Activated CD8-positive, alpha-beta memory T cell treated with anti-CD3 and anti-CD28 coated beads, Interleukin-2, amount 50 U/mL, for 4 hours (primary cell): ENCODE results near the gene PEA15.

Source experiments
- DNase-seq: peaks from one replicate; pipeline ENCODE4 v3.0.0-alpha.2; 2020

Gene PEA15

DNA sequence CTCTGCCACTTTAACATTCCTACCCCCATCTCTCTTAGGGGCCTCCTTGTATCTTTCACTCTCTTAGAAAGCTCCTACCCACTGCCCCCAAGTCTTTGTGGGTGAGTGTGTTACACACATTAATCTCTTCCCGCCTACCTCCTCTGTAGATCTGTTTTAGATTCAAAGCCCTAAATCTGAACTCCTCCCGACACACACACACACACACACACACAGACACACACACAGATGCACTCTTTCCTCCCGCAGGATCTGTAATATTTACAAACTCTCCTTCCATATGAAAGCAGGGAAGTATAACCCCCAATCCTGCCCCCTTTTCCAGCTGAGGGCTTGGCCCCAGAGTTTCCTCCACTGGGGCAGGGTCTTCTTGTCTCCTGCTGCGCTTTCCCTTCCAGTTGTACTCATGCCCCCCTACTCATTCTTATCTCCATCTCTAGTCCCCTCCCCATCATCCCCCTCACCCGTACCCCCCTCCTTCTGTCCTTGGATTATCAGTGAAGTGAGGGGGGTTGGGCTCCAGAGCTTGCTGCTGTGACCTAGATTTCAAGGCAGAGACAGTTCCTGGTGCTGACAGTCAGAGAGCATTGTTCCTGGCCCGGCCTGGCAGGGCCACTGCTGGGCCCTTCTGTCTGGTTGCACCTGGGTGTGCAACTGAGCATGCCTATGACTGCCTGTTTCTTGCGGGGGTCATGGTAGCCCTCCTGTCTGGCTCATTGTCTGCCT lies 4.3 kb downstream of the PEA15 start:
- no peak for DNase-seq

DNA sequence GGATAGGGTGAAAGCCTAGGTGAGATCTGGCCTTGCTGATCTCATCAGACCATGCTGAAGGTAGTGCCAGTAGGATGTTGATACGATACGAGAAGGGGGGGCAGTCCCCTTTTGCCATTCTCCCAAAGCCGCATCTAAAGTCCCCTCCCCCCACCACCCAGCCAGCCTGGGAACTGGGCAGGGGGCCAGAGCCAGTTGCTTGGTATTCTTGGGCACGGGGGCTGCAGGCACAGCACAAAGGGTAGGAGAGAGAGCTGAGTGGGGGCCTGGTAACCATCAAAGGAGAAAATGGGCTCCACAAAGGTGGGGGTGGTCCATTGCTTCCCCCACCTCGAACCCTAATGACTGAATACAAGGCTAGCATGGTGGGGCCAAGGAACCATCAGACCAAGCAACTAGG lies 5.4 kb downstream of the PEA15 start:
- DNase-seq, result no peak

DNA sequence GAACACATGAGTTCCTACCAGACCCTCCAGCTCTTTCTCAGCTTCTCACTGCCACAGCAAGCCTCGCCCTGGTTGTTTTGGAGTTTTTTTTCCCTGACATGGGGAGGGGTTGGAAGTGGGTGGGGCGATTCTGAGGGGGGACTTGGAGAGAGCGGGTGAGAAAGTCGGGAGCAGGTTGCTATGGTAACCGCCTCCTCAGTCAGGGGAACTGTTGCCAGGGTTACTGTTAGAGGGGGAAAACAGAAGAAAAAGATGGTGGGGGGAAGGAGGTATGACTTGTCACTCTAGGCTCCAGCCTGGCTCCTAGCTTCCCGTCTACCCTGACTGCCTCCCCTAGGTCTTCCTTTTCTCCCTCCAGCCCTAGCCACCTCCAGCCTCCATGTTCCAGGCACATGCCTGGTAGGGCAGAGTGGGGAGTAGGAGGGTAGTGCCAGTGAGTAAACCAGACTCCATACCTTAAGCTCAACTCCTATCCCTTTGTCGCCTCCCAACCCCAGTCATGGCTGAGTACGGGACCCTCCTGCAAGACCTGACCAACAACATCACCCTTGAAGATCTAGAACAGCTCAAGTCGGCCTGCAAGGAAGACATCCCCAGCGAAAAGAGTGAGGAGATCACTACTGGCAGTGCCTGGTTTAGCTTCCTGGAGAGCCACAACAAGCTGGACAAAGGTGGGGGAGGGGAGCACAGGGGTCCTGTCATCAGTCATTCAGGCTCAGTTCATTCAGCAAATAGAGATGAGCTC lies 6.0 kb downstream of the PEA15 start:
- DNase-seq, result no peak

DNA sequence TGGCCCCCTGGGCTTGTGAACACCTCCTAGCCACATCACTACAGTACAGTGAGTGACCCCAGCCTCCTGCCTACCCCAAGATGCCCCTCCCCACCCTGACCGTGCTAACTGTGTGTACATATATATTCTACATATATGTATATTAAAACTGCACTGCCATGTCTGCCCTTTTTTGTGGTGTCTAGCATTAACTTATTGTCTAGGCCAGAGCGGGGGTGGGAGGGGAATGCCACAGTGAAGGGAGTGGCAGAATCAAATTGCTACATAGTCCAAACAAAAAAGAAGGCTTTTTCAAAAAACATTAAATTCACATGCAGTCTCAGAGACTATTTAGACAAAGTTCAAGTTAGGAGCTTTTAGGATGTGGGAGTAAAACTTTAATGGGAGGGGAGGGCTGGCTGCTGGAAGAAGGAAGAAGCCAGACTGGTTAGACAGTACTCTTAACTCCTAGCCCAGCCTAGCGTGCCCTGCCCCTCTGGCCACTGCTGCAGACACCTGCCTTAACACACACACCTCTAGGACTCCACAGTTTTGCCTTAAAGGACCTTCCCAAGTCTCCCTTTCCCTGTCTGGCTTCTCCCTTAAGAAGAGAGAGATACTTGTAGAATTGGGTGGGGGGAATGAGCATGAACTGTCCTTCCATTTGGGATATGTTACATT lies 9.4 kb downstream of the PEA15 start:
- no peak for DNase-seq

DNA sequence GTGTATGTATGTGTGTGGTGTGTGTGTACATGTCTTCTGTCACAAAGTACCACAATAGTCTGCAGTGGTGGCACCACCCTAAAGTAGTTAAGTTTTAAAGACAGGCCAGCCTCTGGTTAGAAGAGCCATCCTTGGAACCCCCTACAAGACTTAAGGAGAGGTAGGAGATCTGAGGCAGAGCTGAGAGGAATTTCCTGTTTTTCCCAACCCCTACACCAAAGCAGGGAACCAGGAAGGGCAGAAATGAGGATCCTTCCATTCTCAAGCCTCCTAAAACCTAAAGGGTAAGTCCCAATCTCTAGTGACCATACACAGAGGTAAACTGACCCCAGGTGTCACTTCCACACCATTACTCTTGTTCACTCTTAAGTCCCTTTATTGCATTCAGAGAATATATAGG lies 11.1 kb downstream of the PEA15 start:
- no peak for DNase-seq

DNA sequence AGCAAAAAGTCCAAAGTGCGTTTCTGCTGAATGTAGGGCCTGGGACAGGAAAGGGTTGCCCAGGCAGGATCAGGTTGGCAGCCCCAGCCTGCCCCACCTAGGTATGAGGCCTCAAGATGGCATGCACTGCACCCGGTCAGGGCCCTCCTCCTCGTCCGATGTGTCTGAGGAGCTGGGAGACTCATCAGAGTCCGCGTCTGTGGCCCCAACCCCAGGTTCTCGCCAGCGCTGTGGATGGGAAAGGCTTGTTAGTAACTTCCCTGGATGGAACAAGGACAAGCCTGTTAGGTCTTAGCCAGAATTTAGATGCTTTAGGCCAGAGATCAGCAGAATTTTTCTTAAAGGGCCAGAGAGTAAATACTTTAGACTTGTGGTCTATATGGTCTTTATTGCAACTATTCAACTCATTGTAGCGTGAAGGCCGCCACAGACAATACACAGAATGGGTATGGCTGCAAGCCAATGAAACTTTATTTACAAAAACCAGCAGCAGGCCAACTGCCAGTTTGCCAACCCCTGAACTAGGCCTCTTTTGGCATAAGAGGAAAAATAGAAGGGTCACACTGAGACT lies 12.4 kb downstream of the PEA15 start:
- DNase-seq, result no peak

DNA sequence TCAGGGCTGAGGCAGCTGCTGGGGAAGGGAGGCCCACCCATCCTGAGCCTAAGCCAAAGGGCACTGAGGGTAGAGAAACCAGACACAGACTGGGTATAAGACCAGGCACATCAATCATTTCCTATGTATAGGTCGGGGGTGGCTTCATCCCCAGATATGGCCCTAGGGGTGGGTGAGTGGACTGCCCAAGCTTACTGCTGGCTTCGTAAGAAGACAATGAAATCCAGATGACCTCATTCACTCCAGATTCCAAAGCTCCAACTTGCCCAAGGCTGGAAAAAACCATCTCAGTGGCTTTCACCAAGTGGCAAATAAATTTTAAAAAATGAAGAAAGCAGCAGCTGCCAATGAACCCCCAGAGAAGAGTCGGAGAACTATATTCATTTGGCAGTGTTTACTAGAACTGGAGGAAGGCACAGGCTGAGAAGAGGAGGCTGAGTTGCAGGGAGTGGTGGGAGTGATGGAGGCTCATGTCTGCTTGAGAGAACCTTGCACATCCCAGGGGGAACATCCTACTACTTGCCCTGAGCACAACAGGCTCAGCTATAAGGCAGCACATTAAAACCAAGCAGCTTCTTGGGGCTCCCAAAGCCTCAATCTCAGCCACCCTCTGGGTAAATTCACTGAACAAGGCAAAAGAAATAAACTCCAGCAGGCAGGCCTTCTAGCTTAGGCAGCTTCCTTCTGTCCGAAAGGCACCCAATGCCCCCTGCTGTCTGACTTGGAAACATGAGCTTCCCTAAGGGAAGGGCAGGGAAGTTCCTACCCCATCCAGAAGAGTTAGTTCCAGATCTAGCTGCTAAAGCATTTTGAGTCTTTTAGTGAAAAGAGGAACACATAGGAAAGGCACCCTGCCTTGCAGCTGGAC lies 14.1 kb downstream of the PEA15 start:
- no peak for DNase-seq

DNA sequence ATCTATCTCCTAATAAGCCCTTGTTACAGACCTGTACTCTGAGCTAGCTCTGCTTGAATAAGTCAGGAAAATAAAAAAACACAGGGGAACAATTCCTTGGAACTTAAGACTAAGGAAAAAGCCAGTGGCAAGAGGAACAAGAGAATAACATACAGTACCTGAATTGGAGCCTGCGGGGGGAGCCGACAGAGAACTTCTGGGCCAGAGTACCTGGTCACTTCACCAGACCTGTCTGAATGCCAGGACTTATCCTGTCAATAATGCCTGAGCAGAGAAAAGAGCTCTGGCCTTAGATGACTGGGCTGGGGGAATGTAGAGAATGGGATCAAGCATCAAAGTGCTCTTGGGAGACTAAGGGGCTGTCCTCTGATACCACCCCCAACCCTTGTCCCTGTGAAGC lies 15.1 kb downstream of the PEA15 start:
- no peak for DNase-seq

DNA sequence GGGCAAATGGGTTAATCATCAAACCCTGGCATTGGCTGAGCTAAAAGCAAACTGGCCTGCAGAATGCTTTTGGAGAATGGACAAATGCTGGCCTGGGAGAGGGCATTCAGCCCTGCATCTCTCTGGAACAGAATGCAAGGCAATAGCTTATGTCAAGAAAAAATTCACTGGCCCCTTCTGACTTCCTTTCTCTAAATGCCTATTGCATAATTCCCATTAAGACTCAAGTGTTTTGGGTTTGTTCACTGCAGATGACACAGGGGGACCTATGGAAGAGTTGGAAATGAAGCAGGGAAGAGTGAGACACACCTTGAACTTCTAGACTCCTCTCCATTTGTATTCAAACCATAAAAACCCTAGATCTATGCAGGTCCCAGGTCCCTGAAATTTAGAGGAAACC lies 15.9 kb downstream of the PEA15 start:
- no peak for DNase-seq

DNA sequence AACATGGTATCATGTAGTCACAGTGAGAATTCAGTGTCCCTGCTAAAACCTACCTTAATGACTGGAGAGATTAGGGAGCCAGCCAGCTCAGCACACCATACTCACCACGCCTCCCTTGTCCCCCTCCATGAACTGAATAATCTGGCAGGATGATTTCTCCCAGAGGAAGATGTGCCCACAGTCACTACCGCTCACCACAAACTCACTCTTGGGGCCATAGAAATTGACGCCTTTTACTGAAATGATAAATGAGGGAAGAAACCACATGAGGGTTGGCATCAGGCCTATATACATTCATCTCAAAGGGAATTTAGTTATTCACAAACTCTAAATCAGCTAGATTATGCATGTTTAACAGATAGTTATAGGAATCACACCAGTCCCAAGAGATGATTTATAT lies 17.4 kb downstream of the PEA15 start:
- DNase-seq, result no peak

DNA sequence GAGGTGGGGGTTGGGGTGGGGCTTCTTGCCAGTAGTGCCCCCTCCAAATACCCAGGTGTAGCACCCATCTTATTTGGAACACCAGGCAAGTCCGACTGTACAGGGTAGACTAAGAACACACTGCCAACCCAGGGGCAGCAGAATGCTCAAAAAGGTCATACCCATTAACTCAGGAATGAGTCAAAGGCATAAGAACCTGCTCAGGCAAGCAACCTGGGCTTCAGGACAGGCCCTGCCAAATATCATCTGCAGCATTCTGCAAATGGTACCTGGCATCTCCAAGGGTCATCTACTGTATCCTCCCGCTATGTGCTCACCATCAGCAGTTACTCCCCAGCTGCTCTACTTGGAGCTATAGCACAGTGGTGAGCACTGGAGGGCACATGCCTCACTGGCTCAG lies 19.4 kb downstream of the PEA15 start:
- no peak for DNase-seq

DNA sequence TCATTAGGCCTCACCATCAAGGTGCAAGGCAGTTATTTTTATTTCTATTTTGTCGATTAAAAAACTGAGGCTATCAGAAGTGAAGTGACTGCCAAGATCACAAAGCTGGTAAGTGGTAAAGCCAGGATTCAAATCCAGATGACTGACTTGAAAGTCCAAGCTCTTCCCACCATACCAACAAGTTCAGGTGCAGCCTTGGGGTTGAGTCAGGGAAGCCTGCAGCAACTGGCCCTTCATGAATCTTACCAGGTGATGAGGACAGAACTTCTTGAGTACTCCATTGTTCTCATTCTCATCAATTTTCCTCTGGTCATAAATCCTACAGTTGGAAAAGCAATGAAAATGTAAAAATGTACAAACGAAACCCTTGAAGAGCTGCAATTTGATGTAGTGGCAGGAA lies 20.2 kb downstream of the PEA15 start:
- DNase-seq, result no peak

DNA sequence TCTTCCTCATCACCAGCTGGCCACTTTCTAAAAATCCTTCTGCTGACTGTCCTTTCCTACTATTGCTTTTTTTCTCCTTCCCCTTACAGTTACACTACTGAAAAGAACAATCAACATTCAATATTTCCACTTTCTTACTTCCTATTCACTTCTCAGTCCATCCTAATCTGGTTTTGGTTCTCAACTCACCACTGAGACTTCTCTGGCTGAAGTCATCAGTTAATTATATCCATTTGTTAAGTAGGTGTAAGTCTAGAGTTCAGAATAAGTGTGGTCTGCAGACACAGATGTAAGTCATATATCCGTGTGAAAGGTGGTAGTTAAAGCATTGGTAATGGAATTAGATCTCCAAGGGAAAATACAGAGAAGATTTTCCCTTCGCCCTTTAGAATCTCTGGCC lies 21.4 kb downstream of the PEA15 start:
- no peak for DNase-seq

DNA sequence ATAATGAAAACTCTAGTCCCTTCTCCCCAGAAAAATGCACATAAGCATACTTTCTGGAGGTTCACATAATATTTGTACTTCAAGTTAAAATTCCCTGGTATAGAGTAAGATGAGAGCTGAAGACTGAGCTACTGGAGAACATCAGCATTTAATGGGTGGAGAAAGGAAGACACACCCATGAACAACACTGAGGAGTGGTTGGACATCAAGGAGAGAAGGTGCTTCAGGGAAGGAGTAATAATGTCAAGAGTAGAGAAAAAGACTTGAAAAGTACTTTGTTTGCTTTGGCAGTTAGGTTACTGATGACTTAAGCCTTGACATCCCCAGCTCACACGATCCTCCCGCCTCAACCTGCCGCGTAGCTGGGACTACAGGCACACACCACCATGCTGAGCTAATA lies 21.9 kb downstream of the PEA15 start:
- no peak for DNase-seq

DNA sequence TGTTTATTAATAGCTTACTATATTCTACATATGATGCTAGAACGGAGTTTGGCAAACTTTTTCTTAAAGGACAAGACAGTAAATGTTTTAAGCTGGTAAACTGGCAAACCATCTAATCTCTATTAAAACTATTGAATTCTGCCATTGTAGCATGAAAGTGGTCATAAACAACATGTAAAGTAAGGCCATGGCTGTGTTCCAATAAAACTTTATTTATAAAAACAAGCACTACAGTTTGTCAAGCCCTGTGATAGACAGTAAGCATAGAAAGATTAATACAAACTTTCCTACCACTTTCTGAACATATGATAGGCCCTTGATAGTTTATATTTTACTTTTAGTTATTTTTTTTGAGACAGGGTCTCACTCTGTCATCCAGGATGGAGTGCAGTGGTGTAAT lies 22.4 kb downstream of the PEA15 start:
- DNase-seq, result no peak

DNA sequence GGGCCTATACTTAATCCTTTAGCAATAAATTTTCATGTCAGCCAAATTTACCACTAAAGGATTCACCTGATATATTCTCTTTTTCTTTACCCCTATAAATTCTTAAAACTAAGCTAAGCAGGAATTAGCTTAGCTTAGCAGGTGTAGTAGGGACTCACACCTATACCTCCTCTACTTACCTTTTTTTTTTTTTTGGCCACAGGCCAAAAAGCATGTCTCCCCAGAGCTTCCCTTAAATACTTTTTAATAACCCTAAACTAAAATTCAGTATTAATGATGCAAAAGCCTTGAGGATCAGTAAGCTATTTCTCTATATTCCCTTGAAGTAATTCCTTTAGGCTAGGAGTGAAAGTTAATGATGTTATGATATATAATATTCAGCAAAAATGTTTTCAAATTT lies 23.2 kb downstream of the PEA15 start:
- no peak for DNase-seq

DNA sequence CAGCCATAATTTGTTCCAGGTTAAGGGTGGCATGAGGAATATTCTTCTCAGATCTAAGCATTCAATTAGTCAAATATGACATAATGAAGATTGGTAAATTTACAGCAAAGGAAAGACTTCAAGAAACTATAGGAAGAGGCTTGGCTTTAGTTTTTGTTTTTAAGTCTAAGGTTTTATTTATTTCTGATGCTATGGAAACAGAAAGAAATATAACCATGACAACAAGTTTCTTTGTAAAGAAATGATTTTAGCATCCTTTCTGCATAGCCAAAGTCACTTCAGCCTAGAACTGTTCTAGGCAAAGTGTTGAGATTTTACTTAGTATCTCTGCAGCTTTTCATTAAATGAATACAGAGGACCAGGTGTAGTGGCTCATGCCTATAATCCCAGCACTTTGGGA lies 27.7 kb downstream of the PEA15 start:
- DNase-seq, result no peak

DNA sequence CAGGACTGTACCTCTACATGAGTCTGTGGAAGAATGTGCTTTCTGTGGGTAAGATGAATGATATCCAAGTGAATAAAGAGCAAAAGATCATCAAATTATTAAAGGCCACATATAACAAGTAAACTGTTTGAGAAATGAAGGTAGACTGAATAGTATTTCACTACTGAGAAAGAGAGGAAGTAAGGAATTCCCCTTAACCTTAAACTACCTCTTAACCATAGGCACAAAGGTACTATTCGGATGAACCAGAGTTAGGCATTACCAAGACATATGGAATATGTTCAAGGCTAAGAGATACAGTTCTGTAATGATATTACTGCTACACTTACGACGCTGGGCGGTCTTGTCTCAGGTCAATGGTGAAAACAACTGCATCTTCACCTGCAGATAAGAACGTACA lies 31.6 kb downstream of the PEA15 start:
- no peak for DNase-seq

DNA sequence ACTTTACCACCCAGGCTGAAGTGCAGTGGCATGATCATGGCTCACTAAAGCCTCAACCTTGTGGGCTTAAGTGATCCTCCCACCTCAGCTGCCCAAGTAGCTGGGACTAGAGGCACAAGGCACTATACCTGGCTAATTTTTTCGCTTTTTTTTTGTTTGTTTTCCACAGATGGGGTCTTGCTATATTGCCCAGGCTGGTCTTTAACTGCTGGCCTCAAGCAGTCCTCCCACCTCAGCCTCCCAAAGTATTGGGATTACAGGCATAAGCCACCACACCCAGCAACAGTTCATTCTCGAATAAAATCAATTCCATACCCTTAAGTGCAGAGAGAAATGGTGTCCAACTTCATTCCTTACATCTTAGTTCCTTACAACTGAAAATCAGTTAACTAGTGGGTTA lies 32.4 kb downstream of the PEA15 start:
- no peak for DNase-seq

DNA sequence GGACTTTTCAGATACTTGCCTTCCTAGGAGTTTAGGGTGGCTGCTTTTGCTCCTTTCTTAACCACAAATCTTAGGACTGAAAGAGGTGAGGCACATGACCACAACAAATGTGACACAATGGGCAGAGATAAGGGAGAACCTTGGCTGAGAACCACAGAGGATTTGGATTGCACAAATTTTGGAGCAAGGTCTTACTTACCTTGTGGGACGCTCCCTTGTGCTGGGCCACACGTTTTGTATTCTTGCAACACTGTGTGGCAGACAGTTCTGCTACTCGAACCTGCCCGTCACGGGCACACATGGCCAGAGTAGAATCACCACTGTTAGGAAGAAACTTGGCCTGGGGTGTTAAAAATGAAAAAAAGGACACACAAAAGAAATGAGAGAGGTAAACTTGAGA lies 33.2 kb downstream of the PEA15 start:
- DNase-seq, result no peak

DNA sequence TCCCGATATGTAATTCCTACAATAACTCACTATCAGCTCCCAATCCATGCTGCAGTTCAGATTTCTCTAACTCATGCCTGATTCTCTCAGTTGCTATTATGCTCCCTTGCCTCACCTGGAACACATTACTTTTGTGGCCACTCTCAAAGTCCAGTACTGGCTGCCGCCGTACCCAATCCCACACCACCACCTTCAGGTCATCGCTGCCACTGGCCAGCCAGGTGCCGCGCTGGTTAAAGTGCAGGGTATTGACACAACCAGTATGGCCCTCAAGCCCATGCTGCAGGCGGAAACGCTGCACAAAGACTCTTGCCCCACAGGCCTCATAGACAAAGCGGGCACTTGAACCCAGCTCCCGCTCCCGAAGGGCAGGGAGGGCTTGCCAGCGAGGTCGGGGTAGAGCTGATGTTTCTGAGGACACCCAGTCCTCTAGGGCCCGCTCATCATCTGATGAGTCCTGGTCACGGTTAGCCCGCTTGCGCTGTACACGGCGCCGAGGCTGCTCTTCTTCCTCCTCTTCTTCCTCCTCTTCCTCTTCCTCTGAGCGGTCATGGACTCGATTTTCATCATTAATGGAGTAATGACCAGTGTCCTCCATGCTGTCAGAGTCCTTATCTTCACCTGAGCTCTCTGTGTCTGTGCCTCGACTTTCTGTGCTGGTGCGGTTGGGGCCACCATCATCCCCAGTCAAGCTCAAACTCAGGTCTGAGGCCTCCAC lies 34.6 kb downstream of the PEA15 start:
- DNase-seq, result no peak

DNA sequence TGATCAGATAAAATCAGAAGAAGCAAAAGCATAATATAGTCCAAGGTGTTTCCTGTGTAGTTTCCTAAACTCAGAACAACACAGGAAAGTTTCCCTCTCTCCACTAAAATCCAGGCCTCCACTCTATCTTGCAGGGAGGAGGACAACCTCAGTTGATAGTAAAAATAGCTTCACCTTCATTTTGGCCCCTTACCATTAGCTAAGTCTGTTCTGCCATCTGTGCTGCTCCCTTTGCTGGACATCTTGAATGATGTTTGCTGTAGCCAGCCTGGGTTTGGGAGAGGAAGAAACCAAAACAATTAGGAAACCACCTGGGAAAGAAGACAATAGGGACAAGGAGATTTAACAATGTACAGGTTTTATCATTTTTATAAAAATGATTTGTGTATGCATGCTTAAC lies 38.6 kb downstream of the PEA15 start:
- DNase-seq, result no peak
